Fibroblast of the aortic adventitia (primary cell): ENCODE measurements around the gene ANO7. TPM values are rescaled to one million over a fixed set of nuclear protein-coding genes. Genes with fewer than 3 reads are reported as not detected.
"Not testable (repeated sequence)": the region's sequence is repeated elsewhere in the genome, so short reads cannot be mapped to it uniquely, and the experiment has no call there.

Experiments
- DNase-seq: peaks from one replicate; pipeline ENCODE4 v3.0.0-alpha.2; 2010; ENCODE audit warnings: low read depth
- H3K4me3 ChIP-seq: 2 replicates; pipeline ENCODE4 v1.5.1; 2011; ENCODE audit warnings: low read depth, mild to moderate bottlenecking, control low read depth, low read length, moderate library complexity
- CTCF ChIP-seq: IDR thresholded peaks from 2 replicates; pipeline ENCODE4 v1.5.1; 2011; ENCODE audit warnings: mild to moderate bottlenecking, low read length, control low read depth, inconsistent platforms; ENCODE audit not compliant: insufficient read depth
- total RNA-seq: library from RNA; depleted of rRNA; stranded (reverse); fragments of >200 nt; gene quantifications from 2 replicates; pipeline ENCODE4 v1.2.3, GENCODE V29; 2012; ENCODE audit warnings: low replicate concordance

The ANO7 gene
- total RNA-seq, 1 donor = 1.7 TPM

- no peak for DNase-seq
- H3K4me3 ChIP-seq = no peak overlapping the region
- no peak for TF ChIP-seq CTCF
Measured at GRCh38 chr2:241195506-241196130, 7.1 kb downstream of the ANO7 start.

- H3K4me3 ChIP-seq, DNase-seq: not testable (repeated sequence)
Measured at GRCh38 chr2:241197246-241197645, 8.8 kb downstream of the ANO7 start.

- H3K4me3 ChIP-seq = no peak overlapping the region
- DNase-seq = no peak
- no peak for TF ChIP-seq CTCF
Measured at GRCh38 chr2:241197947-241198346, 9.5 kb downstream of the ANO7 start.

- TF ChIP-seq CTCF = no peak
- DNase-seq = no peak
- no peak overlapping the region for H3K4me3 ChIP-seq
Measured at GRCh38 chr2:241198381-241199279, 10.2 kb downstream of the ANO7 start.

- DNase-seq = no peak
- no peak for TF ChIP-seq CTCF
- H3K4me3 ChIP-seq = no peak overlapping the region
Measured at GRCh38 chr2:241199286-241199685, 10.8 kb downstream of the ANO7 start.

GRCh38 chr2:241199897-241200821 is 11.7 kb downstream of the ANO7 start:
- no peak for DNase-seq
- no peak overlapping the region for H3K4me3 ChIP-seq
- TF ChIP-seq CTCF = no peak
